Umbilical cord (tissue), 2 donors: ENCODE results near the gene RNF20. TPM values are rescaled to one million over a fixed set of nuclear protein-coding genes. Genes with fewer than 3 reads are reported as not detected.
"Not testable (repeated sequence)": the region's sequence is repeated elsewhere in the genome, so short reads cannot be mapped to it uniquely, and the experiment has no call there.

Source experiments
- DNase-seq: peaks from one replicate; pipeline ENCODE4 v3.0.0-alpha.2; 2015; ENCODE audit warnings: low spot score
- total RNA-seq: library from RNA; depleted of rRNA; stranded (reverse); fragments of >200 nt; gene quantifications from one replicate; pipeline ENCODE4 v1.2.3, GENCODE V29; 2014; ENCODE audit warnings: low replicate concordance; ENCODE audit not compliant: insufficient read depth

The RNF20 gene
- total RNA-seq, 1 donor from 2014 or later, result 23.1 TPM

GRCh38 chr9:101587332-101588043 lies 53.8 kb downstream of the RNF20 start:
- no peak for DNase-seq

DNA sequence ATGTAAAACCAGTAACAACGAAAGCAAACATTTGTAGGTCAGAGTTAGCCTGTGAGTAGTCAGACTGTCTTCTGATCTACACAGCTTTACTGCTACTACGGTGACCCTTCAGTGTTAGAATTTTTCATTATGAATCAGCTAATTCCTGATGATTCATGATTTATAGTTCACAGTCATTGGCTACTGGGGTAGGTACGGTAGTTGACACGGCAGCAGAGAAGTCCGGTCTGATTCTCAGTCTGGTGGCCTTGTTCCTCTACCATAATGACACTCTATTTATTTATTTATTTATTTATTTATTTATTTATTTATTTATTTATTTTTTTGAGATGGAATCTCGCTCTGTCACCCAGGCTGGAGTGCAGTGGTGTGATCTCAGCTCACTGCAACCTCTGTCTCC lies 56.4 kb downstream of the RNF20 start:
- not testable (repeated sequence) for DNase-seq

- no peak for DNase-seq
These were observed 57.2 kb downstream of the RNF20 start for GRCh38 chr9:101590901-101591300.

GRCh38 chr9:101591787-101592446 lies 58.3 kb downstream of the RNF20 start:
- DNase-seq, result no peak

GRCh38 chr9:101592788-101593187 lies 59.1 kb downstream of the RNF20 start:
- DNase-seq, result no peak

DNA sequence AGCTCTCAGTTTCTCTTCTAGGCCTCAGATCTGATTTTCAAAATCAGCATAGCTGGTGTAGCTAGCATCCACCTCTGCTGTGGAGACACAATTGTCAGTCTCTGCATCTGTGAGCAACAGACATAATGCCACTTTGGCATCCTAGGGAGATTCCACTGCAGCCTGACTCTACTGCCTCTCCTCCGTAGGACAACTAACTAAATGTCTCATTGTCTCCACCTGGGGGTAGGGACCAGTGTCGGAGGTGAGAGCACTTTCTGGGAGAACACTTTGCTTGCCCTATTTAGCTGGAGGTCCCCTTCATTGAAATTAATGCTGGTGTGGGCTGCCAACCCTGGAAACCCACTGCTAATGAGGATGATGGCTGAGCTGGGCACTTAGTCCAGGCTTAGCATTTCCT lies 59.7 kb downstream of the RNF20 start:
- DNase-seq, result no peak

- no peak for DNase-seq
These were observed 61.1 kb downstream of the RNF20 start, which contains the start of gene PPP3R2 for GRCh38 chr9:101594796-101595195. Gene PPP3R2 (minus strand): TSS chr9:101594969. CDS start chr9:101594921, 48 bp downstream.

- peak; percentile 64 for DNase-seq
These were observed 68.5 kb downstream of the RNF20 start for GRCh38 chr9:101601904-101602765.

GRCh38 chr9:101604296-101604695 lies 70.6 kb downstream of the RNF20 start:
- no peak for DNase-seq

DNA sequence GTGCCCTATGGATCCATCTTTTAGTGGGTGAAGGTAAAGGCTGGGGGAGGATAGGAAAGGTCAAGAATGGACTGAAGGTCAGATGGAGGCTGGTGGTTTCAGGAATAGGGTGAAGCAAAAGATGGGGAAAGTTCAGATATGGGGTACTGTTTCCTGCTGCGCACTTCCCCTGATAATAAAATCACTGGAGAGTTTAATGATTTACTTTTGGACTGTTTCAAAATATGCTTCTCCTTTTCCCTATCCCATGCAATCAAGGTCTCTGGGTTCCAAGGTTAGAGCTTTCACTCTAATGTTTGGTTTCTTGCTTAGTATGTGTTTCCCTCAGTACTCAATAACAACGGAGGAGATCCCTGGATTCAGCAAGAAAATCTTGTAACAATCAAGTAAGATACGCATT lies 71.9 kb downstream of the RNF20 start:
- DNase-seq, result no peak

Other genes with a start within 250 kb of the RNF20 start
- gene BAAT, start 148.8 kb upstream of the RNF20 start, total RNA-seq, result 1.2 TPM
- gene MRPL50, start 135.2 kb upstream of the RNF20 start, total RNA-seq, result 18.8 TPM
- 27.9 TPM for gene ZNF189, start 135.0 kb upstream of the RNF20 start, total RNA-seq
- gene ALDOB, start 98.1 kb upstream of the RNF20 start, total RNA-seq, result 4.8 TPM
- gene PPP3R2, start 61.1 kb downstream of the RNF20 start, total RNA-seq, result 3.6 TPM
- 8.7 TPM for gene GRIN3A, start 204.8 kb downstream of the RNF20 start, total RNA-seq